Measurements from ENCODE around the gene KIF26B. TPM values are rescaled to one million over a fixed set of nuclear protein-coding genes. Genes with fewer than 3 reads are reported as not detected.
"Not testable (repeated sequence)": the region's sequence is repeated elsewhere in the genome, so short reads cannot be mapped to it uniquely, and the experiment has no call there.

The KIF26B gene
- total RNA-seq, 2 experiments from 2014 or later = 0.60 to 0.84 TPM

DNA sequence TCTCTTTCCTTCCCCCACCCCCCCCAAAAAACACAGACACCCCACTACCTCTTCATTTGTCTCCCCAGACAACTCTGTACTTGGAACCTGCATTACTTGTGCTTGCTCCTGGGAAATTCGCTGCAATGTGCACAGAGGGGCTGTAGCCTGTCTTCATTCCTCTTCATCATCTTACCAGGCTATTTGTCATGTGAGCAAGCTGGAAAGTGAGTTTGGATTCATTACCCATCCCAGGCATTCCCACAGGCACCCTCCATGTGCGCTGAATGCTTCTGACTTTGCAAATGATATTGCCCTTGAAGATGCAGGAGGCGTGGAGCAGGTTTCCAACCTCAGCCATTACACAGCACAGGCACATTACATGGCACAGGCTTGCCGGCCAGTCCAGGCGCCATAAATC, 494.9 kb downstream of the KIF26B start:
- H3K36me3 Mint-ChIP-seq = no peaks in the 10 kb centered on the region
- H3K4me3 Mint-ChIP-seq = no peak overlapping the region

GRCh38 chr1:245650441-245650960, 495.7 kb downstream of the KIF26B start:
- Mint-ChIP-seq H3K4me1 (peaks cover 3% of the 10 kb centered on the region), H3K9me3 (no peaks in the 10 kb centered on the region), H3K27ac (no peak overlapping the region), H3K4me3 (no peak overlapping the region), H3K36me3 (no peaks in the 10 kb centered on the region), H3K27me3 (peaks cover 12% of the 10 kb centered on the region)
- no peak for DNase-seq

More for the DNA sequence above, 494.9 kb downstream of the KIF26B start:
- Mint-ChIP-seq H3K27me3 (peaks cover 12% of the 10 kb centered on the region), H3K27ac (no peak overlapping the region), H3K9me3 (no peaks in the 10 kb centered on the region), H3K4me1 (peaks cover 3% of the 10 kb centered on the region)
- DNase-seq = no peak

- Mint-ChIP-seq H3K4me3 (no peak overlapping the region), H3K4me1 (peaks cover 3% of the 10 kb centered on the region), H3K27me3 (peaks cover 10% of the 10 kb centered on the region), H3K27ac (no peak overlapping the region), H3K36me3 (no peaks in the 10 kb centered on the region), H3K9me3 (no peaks in the 10 kb centered on the region)
- no peak for DNase-seq
These were observed 496.3 kb downstream of the KIF26B start for GRCh38 chr1:245651093-245651492.

DNA sequence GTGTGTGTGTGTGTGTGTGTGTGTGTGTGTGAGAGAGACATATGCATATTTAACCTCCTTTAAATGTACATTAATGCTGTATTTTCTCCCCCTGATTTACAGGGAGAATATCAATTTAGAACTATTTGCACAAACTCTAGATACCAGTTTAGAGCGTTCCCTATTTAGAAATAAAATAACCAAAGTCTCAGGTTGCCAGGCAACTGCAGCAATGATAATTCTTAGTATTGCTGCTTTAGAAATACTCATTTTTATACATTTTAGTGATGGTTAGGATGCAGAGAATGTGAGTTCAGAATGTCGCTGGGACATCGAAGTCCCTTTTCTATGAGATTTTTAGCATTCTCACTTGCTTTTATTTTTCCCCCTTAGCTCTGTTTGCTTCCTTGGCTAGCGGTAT, 497.3 kb downstream of the KIF26B start:
- H3K27me3 Mint-ChIP-seq = peaks cover 6% of the 10 kb centered on the region
- no peak overlapping the region for H3K27ac Mint-ChIP-seq
- no peak for DNase-seq
- no peak overlapping the region for H3K4me3 Mint-ChIP-seq
- no peaks in the 10 kb centered on the region for H3K36me3 Mint-ChIP-seq
- no peaks in the 10 kb centered on the region for H3K9me3 Mint-ChIP-seq
- H3K4me1 Mint-ChIP-seq = peaks cover 3% of the 10 kb centered on the region

- Mint-ChIP-seq H3K27me3 (peaks cover 6% of the 10 kb centered on the region), H3K9me3 (no peaks in the 10 kb centered on the region), H3K36me3 (no peaks in the 10 kb centered on the region), H3K27ac (no peak overlapping the region), H3K4me3 (no peak overlapping the region), H3K4me1 (peaks cover 3% of the 10 kb centered on the region)
- no peak for DNase-seq
These were observed 498.1 kb downstream of the KIF26B start for GRCh38 chr1:245652660-245653427.

- H3K36me3 Mint-ChIP-seq = no peaks in the 10 kb centered on the region
- H3K27me3 Mint-ChIP-seq = peaks cover 3% of the 10 kb centered on the region
- no peak overlapping the region for H3K4me3 Mint-ChIP-seq
- H3K9me3 Mint-ChIP-seq = no peaks in the 10 kb centered on the region
- no peaks in the 10 kb centered on the region for H3K4me1 Mint-ChIP-seq
- no peak for DNase-seq
- no peak overlapping the region for H3K27ac Mint-ChIP-seq
These were observed 499.8 kb downstream of the KIF26B start for GRCh38 chr1:245654460-245655050.

DNA sequence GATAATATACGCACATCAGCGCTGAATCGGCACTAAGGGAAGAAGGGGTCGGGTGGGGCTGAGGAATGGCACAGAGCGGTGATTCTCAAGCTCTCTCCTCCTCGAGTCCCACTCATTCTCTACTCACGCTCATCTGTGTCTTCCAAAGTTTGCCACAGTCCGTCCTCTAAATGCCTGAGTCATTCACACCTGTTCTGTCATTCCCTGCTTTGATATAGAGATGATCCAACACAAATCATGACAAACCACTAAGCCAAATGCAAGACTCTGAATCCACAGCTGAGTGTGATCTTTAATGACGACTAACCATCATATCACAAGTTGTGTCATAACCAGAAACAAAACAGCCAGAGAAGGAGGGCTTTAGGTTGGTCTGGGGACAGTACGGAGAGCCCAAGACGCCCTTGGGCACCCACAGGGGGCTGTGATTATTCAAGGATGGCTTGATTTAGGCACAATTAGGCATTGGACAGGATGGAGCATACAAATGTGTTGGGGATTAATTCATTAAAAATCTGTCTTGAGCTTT, 501.5 kb downstream of the KIF26B start:
- H3K4me3 Mint-ChIP-seq = no peak overlapping the region
- H3K9me3 Mint-ChIP-seq = no peaks in the 10 kb centered on the region
- DNase-seq = no peak
- no peak overlapping the region for H3K27ac Mint-ChIP-seq
- H3K27me3 Mint-ChIP-seq = no peaks in the 10 kb centered on the region
- H3K36me3 Mint-ChIP-seq = no peaks in the 10 kb centered on the region
- no peaks in the 10 kb centered on the region for H3K4me1 Mint-ChIP-seq

DNA sequence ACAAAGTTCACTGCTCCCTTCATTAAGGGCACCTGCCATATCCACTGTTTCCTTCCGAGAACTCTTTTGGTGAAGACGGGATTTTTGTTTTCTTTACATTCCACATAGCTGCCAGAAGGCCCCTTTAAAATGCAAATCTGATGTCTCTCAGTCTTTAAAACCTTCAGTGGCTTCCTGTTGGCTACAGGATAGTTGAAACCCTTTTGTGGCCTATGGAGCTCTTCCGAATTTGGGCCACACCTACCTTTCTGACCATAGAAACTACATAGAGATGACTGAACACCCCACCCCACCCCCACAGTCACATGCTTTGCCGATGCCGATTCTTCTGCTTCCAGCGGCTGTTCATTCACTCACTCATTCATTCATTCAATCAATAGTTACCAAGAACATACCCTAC, 502.6 kb downstream of the KIF26B start:
- no peak overlapping the region for H3K27ac Mint-ChIP-seq
- H3K36me3 Mint-ChIP-seq = no peaks in the 10 kb centered on the region
- no peak for DNase-seq
- no peak overlapping the region for H3K4me3 Mint-ChIP-seq
- no peaks in the 10 kb centered on the region for H3K27me3 Mint-ChIP-seq
- no peaks in the 10 kb centered on the region for H3K9me3 Mint-ChIP-seq
- no peaks in the 10 kb centered on the region for H3K4me1 Mint-ChIP-seq

DNA sequence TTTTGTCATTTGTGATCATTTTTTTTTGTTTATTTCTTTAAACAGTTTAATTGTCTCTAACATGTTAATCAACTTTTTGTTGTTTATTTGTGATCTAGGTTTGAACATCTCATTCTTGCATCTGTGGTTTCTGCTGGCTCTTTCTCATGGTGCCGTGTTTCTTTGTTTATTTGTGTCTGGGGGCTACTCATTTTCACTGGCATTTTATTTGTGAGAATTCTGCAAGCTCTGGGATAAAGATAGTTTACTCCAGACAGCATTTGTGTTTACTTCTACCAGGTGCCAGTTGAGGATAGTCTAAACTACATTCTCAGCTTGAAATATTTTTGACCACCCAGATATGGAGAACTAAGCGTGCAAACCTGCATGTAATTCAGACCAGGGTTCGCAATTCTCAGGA, 508.6 kb downstream of the KIF26B start:
- Mint-ChIP-seq H3K27ac (no peak overlapping the region), H3K36me3 (no peaks in the 10 kb centered on the region), H3K9me3 (no peaks in the 10 kb centered on the region), H3K4me1 (no peaks in the 10 kb centered on the region), H3K27me3 (no peaks in the 10 kb centered on the region), H3K4me3 (no peak overlapping the region)
- DNase-seq = no peak

DNA sequence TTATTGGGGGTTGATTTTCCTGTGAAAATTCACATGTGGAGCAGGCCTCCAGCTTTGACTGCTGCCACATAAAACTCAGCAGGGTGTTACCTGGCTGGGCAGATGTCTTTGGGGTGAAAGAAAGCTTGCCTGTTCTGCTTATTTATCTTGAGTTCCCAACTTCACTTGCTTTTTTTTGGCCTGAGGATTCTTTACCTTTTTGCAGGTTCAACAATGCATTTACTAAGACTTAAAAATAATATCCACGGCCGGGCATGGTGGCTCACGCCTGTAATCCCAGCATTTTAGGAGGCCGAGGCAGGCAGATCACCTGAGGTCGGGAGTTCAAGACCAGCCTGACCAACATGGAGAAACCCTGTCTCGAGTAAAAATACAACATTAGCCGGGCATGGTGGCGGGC, 509.1 kb downstream of the KIF26B start:
- no peaks in the 10 kb centered on the region for H3K9me3 Mint-ChIP-seq
- no peaks in the 10 kb centered on the region for H3K4me1 Mint-ChIP-seq
- no peak overlapping the region for H3K27ac Mint-ChIP-seq
- no peak overlapping the region for H3K4me3 Mint-ChIP-seq
- H3K36me3 Mint-ChIP-seq = no peaks in the 10 kb centered on the region
- no peak for DNase-seq
- no peaks in the 10 kb centered on the region for H3K27me3 Mint-ChIP-seq

DNA sequence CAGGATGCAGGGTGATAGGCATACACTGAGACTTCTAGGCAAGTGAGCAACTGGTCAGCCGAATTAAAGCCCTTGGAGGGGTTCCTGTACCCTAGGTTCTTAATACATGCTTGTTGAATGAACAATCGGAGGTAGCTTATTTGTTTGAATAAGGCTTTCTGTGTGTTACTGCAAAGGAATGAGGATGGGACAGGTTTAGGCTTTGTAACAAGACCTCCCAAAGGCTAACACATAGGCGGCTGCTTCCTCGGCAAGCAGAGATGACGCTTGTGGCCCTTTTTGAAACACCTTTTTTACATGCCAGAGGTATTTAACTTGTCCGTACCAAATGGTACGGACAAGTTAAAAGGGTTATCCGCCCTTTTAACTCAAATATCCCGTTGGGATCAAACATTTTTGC, 511.6 kb downstream of the KIF26B start:
- no peaks in the 10 kb centered on the region for H3K36me3 Mint-ChIP-seq
- H3K4me3 Mint-ChIP-seq = no peak overlapping the region
- DNase-seq = no peak
- H3K4me1 Mint-ChIP-seq = no peaks in the 10 kb centered on the region
- no peaks in the 10 kb centered on the region for H3K9me3 Mint-ChIP-seq
- no peak overlapping the region for H3K27ac Mint-ChIP-seq
- H3K27me3 Mint-ChIP-seq = no peaks in the 10 kb centered on the region

GRCh38 chr1:245671349-245671748, 516.6 kb downstream of the KIF26B start:
- Mint-ChIP-seq H3K4me1 (no peaks in the 10 kb centered on the region), H3K4me3 (no peak overlapping the region), H3K27me3 (no peaks in the 10 kb centered on the region), H3K9me3 (no peaks in the 10 kb centered on the region), H3K36me3 (no peaks in the 10 kb centered on the region), H3K27ac (no peak overlapping the region)
- DNase-seq = no peak

- no peaks in the 10 kb centered on the region for H3K36me3 Mint-ChIP-seq
- H3K4me3 Mint-ChIP-seq = no peak overlapping the region
- no peaks in the 10 kb centered on the region for H3K27me3 Mint-ChIP-seq
- H3K9me3 Mint-ChIP-seq = no peaks in the 10 kb centered on the region
- DNase-seq = no peak
- H3K4me1 Mint-ChIP-seq = no peaks in the 10 kb centered on the region
- H3K27ac Mint-ChIP-seq = no peak overlapping the region
These were observed 517.4 kb downstream of the KIF26B start for GRCh38 chr1:245671966-245672767.

GRCh38 chr1:245672836-245673656, 518.3 kb downstream of the KIF26B start:
- H3K4me1 Mint-ChIP-seq, H3K4me3 Mint-ChIP-seq, DNase-seq, H3K27me3 Mint-ChIP-seq, H3K9me3 Mint-ChIP-seq, H3K36me3 Mint-ChIP-seq, H3K27ac Mint-ChIP-seq: not testable (repeated sequence)
